OCI-LY7 (cell line): Measurements from ENCODE around the gene NSUN4.
"Not testable (repeated sequence)": the region's sequence is repeated elsewhere in the genome, so short reads cannot be mapped to it uniquely, and the experiment has no call there.

ENCODE experiments used
- EZH2phosphoT487 ChIP-seq: fragments of 200-600 bp; sonication (generic); IDR thresholded peaks from 2 replicates; pipeline ENCODE4 v1.6.1; 2018; ENCODE audit warnings: low read depth, borderline replicate concordance, mild to moderate bottlenecking, mixed run types, antibody characterized with exemption, low read length, moderate library complexity, mixed read lengths
- TF ChIP-seq, protein P1 (sequence below): fragments of 200-600 bp; sonication (generic); conservative IDR thresholded peaks from 2 replicates; pipeline ENCODE4 v1.5.1; 2014; ENCODE audit warnings: mild to moderate bottlenecking, antibody characterized with exemption, low read length, moderate library complexity, mixed read lengths

- TF ChIP-seq, protein P1, sequence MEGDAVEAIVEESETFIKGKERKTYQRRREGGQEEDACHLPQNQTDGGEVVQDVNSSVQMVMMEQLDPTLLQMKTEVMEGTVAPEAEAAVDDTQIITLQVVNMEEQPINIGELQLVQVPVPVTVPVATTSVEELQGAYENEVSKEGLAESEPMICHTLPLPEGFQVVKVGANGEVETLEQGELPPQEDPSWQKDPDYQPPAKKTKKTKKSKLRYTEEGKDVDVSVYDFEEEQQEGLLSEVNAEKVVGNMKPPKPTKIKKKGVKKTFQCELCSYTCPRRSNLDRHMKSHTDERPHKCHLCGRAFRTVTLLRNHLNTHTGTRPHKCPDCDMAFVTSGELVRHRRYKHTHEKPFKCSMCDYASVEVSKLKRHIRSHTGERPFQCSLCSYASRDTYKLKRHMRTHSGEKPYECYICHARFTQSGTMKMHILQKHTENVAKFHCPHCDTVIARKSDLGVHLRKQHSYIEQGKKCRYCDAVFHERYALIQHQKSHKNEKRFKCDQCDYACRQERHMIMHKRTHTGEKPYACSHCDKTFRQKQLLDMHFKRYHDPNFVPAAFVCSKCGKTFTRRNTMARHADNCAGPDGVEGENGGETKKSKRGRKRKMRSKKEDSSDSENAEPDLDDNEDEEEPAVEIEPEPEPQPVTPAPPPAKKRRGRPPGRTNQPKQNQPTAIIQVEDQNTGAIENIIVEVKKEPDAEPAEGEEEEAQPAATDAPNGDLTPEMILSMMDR, result not testable (repeated sequence)
- not testable (repeated sequence) for TF ChIP-seq EZH2phosphoT487
Observed at GRCh38 chr1:46328182-46328581, 12.4 kb upstream of the NSUN4 start.
